OCI-LY1 (cell line): Measurements from ENCODE around the gene CCDC117.

Source experiments
- H2AFZ ChIP-seq: fragments of 200-600 bp; sonication (generic), shearing (Covaris generic); 2 replicates; pipeline ENCODE4 v1.6.0; 2014; ENCODE audit warnings: antibody characterized with exemption, mild to moderate bottlenecking, low read length
- H3F3A ChIP-seq: fragments of 200-600 bp; sonication (generic), shearing (Covaris generic); 2 replicates; pipeline ENCODE4 v1.6.0; 2014; ENCODE audit warnings: mild to moderate bottlenecking, antibody characterized with exemption, low read length, moderate library complexity; ENCODE audit not compliant: insufficient read depth
- H3K27ac ChIP-seq: fragments of 200-600 bp; sonication (generic); 2 replicates; pipeline ENCODE4 v1.5.1; 2014; ENCODE audit warnings: low read length, mixed run types, mild to moderate bottlenecking, low read depth; ENCODE audit not compliant: poor library complexity, severe bottlenecking
- H3K27me3 ChIP-seq: fragments of 200-600 bp; sonication (generic); 2 replicates; pipeline ENCODE4 v1.6.0; 2014; ENCODE audit warnings: antibody characterized with exemption, mild to moderate bottlenecking, low read length, moderate library complexity; ENCODE audit not compliant: insufficient read depth
- H3K36me3 ChIP-seq: fragments of 200-600 bp; sonication (generic); 2 replicates; pipeline ENCODE4 v1.6.1; 2014; ENCODE audit warnings: mild to moderate bottlenecking, antibody characterized with exemption, low read length, moderate library complexity, mixed read lengths; ENCODE audit not compliant: insufficient read depth
- H3K4me1 ChIP-seq: fragments of 200-600 bp; sonication (generic); 2 replicates; pipeline ENCODE4 v1.5.1; 2014; ENCODE audit warnings: mild to moderate bottlenecking, low read length, moderate library complexity; ENCODE audit not compliant: insufficient read depth, severe bottlenecking
- H3K4me2 ChIP-seq: fragments of 200-600 bp; sonication (generic), shearing (Covaris generic); 2 replicates; pipeline ENCODE4 v1.6.1; 2014; ENCODE audit warnings: low read length
- H3K4me3 ChIP-seq: fragments of 200-600 bp; sonication (generic); 2 replicates; pipeline ENCODE4 v1.5.1; 2014; ENCODE audit warnings: low read length, low read depth, mild to moderate bottlenecking, mixed read lengths; ENCODE audit not compliant: poor library complexity, severe bottlenecking
- H3K79me2 ChIP-seq: fragments of 200-600 bp; shearing (Covaris generic); 2 replicates; pipeline ENCODE4 v1.6.1; 2016; ENCODE audit warnings: mixed run types, low read length, mixed read lengths; ENCODE audit not compliant: insufficient read depth
- H3K9ac ChIP-seq: fragments of 200-600 bp; sonication (generic), shearing (Covaris generic); 2 replicates; pipeline ENCODE4 v1.6.1; 2014; ENCODE audit warnings: mild to moderate bottlenecking, low read length, mixed read lengths
- H3K9me2 ChIP-seq: fragments of 200-600 bp; sonication (generic), shearing (Covaris generic); 2 replicates; pipeline ENCODE4 v1.6.1; 2014; ENCODE audit warnings: low read depth, mild to moderate bottlenecking, low read length, mixed read lengths
- H3K9me3 ChIP-seq: fragments of 200-600 bp; shearing (Covaris generic); 2 replicates; pipeline ENCODE4 v1.6.1; 2014; ENCODE audit warnings: low read length, mixed read lengths
- H4K20me1 ChIP-seq: fragments of 200-600 bp; sonication (generic), shearing (Covaris generic); 2 replicates; pipeline ENCODE4 v1.6.0; 2016; ENCODE audit warnings: mild to moderate bottlenecking, low read length; ENCODE audit not compliant: insufficient read depth
- EZH2 ChIP-seq: fragments of 200-600 bp; sonication (generic), shearing (Covaris generic); IDR thresholded peaks from 2 replicates; pipeline ENCODE4 v1.8.0; 2017; ENCODE audit warnings: borderline replicate concordance, mixed run types, mild to moderate bottlenecking, antibody characterized with exemption, low read length, moderate library complexity, mixed read lengths
- TF ChIP-seq, protein P1 (sequence below): fragments of 200-600 bp; sonication (generic), shearing (Covaris generic); IDR thresholded peaks from 2 replicates; pipeline ENCODE4 v1.5.1; 2017; ENCODE audit warnings: mild to moderate bottlenecking, antibody characterized with exemption, low read length, moderate library complexity, mixed read lengths

Gene CCDC117

DNA sequence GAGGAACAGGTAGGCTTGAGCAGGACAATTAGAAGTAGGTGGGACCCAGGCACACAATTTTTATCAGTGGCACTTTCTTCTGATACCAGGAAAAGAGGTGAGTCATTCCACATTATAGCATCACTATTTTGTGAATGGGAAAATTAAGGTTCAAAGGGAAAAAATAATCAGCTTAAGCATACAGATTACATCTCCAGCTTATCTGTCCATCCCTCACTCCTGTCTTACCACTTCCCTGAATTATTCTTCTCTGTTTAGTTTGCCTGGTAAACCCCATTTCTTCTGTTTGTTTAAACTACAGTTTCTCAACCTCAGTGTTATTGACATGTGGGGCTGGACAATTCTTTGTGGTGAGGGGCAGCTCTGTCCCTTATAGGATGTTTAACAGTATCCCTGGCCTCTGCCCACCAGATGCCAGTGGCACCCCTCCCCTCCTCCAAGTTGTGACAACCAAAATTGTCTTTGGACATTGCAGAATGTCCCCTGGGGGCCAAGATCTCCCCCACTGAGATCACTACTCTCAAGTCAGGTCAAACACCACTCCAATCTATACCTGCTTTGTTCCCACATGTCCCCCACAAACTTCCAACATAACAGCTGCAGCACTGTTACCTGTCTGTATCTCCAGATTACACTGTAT, 36.3 kb downstream of the CCDC117 start:
- no peak overlapping the region for H3K27ac ChIP-seq
- H3K27me3 ChIP-seq = 0 out of 2 replicates have a peak, but pooled peaks cover 4% of the 10 kb centered on the region
- H3K9me2 ChIP-seq = no peaks in the 10 kb centered on the region
- H4K20me1 ChIP-seq = no peaks in the 10 kb centered on the region
- H3K4me2 ChIP-seq = no peak overlapping the region
- H3K4me3 ChIP-seq = no peak overlapping the region
- no peaks in the 10 kb centered on the region for H3F3A ChIP-seq
- no peaks in the 10 kb centered on the region for H3K36me3 ChIP-seq
- no peaks in the 10 kb centered on the region for H3K9me3 ChIP-seq
- no peaks in the 10 kb centered on the region for H3K79me2 ChIP-seq
- no peak for TF ChIP-seq EZH2
- TF ChIP-seq, protein P1, sequence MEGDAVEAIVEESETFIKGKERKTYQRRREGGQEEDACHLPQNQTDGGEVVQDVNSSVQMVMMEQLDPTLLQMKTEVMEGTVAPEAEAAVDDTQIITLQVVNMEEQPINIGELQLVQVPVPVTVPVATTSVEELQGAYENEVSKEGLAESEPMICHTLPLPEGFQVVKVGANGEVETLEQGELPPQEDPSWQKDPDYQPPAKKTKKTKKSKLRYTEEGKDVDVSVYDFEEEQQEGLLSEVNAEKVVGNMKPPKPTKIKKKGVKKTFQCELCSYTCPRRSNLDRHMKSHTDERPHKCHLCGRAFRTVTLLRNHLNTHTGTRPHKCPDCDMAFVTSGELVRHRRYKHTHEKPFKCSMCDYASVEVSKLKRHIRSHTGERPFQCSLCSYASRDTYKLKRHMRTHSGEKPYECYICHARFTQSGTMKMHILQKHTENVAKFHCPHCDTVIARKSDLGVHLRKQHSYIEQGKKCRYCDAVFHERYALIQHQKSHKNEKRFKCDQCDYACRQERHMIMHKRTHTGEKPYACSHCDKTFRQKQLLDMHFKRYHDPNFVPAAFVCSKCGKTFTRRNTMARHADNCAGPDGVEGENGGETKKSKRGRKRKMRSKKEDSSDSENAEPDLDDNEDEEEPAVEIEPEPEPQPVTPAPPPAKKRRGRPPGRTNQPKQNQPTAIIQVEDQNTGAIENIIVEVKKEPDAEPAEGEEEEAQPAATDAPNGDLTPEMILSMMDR = no peak
- no peak overlapping the region for H3K9ac ChIP-seq
- no peaks in the 10 kb centered on the region for H3K4me1 ChIP-seq
- H2AFZ ChIP-seq = no peak overlapping the region

DNA sequence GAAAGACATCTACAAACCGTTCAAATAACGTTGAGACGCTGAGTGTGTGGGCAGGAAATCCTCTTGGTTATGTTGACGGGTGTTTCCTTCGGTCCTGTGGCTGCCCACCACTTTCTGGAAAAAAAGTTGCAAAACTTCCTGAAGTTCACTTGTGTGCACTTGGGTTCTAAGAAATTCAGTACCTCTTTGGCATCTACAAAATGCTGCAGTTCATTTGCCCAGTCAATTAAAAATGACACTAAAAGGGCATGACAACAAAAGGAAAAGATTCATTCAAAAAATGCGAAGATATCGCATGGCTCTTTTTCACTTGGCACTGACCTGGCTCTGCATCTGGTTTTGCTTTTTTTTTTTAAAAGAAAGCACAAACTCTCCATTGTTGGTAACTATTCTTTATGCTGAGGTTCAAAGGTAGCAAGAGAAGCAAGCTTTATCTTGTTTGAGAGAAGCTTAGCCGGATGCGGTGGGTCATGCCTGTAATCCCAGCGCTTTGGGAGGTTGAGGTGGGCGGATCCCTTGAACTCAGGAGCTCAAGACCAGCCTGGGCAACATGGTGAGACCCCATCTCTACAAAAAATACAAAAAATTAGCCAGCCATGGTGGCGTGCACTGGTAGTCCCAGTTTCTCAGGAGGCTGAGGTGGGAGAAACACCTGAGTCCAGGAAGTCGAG, 38.5 kb downstream of the CCDC117 start:
- no peak overlapping the region for H2AFZ ChIP-seq
- H3K27ac ChIP-seq = no peak overlapping the region
- no peaks in the 10 kb centered on the region for H3K36me3 ChIP-seq
- H3K9ac ChIP-seq = no peak overlapping the region
- H3K79me2 ChIP-seq = no peaks in the 10 kb centered on the region
- H3K4me3 ChIP-seq = no peak overlapping the region
- no peaks in the 10 kb centered on the region for H3K9me3 ChIP-seq
- no peaks in the 10 kb centered on the region for H4K20me1 ChIP-seq
- TF ChIP-seq, protein P1 = no peak
- no peak for TF ChIP-seq EZH2
- 0 out of 2 replicates have a peak, but pooled peaks cover 4% of the 10 kb centered on the region for H3K27me3 ChIP-seq
- H3K4me2 ChIP-seq = no peak overlapping the region
- H3K4me1 ChIP-seq = no peaks in the 10 kb centered on the region
- H3K9me2 ChIP-seq = no peaks in the 10 kb centered on the region
- H3F3A ChIP-seq = no peaks in the 10 kb centered on the region

DNA sequence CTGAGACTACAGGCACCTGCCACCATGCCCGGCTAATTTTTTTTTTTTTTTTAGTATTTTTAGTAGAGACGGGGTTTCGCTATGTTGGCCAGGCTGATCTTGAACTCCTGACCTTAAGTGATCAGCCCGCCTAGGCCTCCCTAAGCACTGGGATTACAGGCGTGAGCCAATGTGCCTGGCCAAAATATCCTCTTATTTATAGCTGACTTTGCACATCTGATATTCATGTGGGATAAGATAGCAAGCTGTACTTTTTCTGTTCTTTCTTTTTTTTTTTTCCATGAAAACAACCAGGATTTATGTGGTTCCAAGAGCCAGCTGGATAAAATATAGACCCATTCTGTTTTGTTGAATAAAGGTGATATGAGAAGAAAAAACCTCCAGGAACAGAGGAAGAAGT, 40.0 kb downstream of the CCDC117 start:
- no peak overlapping the region for H3K4me3 ChIP-seq
- no peaks in the 10 kb centered on the region for H3K79me2 ChIP-seq
- H3F3A ChIP-seq = no peaks in the 10 kb centered on the region
- H3K9me3 ChIP-seq = no peaks in the 10 kb centered on the region
- H3K4me1 ChIP-seq = no peaks in the 10 kb centered on the region
- H4K20me1 ChIP-seq = no peaks in the 10 kb centered on the region
- H3K9me2 ChIP-seq = no peaks in the 10 kb centered on the region
- no peaks in the 10 kb centered on the region for H3K36me3 ChIP-seq
- no peak overlapping the region for H3K9ac ChIP-seq
- H3K27ac ChIP-seq = no peak overlapping the region
- H3K27me3 ChIP-seq = 0 out of 2 replicates have a peak, but pooled peaks cover 4% of the 10 kb centered on the region
- H2AFZ ChIP-seq = no peak overlapping the region
- no peak for TF ChIP-seq EZH2
- TF ChIP-seq, protein P1 = no peak
- no peak overlapping the region for H3K4me2 ChIP-seq
